ENCODE results near the gene SPOCK2.
"Not testable (repeated sequence)": the region's sequence is repeated elsewhere in the genome, so short reads cannot be mapped to it uniquely, and the experiment has no call there.

The SPOCK2 gene, protein sequence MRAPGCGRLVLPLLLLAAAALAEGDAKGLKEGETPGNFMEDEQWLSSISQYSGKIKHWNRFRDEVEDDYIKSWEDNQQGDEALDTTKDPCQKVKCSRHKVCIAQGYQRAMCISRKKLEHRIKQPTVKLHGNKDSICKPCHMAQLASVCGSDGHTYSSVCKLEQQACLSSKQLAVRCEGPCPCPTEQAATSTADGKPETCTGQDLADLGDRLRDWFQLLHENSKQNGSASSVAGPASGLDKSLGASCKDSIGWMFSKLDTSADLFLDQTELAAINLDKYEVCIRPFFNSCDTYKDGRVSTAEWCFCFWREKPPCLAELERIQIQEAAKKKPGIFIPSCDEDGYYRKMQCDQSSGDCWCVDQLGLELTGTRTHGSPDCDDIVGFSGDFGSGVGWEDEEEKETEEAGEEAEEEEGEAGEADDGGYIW

DNA sequence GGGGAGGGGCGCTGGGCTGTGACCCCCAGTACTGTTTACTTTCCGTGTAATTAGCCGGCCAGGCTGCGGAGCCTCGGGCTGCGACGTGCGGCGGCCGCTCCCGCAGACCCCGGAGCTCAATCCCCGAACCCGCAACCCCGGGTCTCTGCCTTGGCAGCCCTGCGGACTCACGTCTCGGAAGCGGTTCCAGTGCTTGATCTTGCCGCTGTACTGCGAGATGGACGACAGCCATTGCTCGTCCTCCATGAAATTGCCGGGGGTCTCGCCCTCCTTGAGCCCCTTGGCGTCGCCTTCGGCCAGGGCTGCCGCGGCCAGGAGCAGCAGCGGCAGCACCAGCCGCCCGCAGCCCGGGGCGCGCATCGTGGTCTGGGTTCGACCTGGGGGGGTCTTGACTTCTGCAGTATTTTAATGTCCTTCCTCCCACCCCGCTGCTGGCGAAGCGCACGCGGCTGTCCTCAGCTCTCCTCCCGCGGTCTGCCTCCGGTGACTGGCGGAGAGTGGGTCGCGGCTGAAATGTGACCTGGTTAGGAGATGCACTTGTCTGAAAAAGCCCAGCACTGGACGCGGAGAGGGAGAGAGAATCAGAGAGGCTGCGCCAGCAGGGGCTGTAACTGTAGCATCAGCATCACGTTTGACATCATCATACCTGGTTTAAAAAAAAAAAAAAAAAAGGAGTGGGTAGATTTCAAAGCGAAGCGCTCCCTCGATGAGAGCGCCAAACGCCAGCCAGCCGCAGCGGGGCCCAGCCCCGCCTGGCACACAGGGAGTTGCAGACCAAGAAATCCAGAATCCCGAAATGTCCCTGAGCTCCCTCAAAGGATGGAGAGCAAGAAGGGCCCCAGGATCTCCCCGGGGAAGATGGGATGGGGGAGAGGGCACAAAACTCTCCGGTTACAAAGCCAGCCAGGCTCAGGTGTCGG is at the start of gene SPOCK2:
SPOCK2 (minus strand) TSS at position 583 of the 920 bp plus-strand sequence; CDS start at position 360, 223 bp downstream.
- DNase-seq = peak; percentile 74

DNA sequence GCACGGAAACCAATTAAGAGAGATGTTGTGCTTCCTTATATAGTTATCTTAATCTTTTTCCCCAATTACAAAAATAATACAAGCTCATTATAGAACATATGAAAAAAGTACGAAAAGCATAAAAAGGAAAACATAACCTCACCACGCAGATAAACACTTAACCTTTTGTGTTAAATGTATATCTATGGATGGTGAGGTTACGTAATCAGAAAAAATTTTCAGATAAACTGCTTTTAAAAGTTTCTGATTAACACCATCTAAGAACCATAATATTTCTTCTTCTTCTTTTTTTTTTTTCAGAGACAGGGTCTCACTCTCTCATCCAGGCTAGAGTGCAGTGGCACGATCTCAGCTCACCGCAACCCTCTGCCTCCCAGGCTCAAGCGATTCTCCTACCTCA is 49.2 kb upstream of the SPOCK2 start:
- no peak for DNase-seq

DNA sequence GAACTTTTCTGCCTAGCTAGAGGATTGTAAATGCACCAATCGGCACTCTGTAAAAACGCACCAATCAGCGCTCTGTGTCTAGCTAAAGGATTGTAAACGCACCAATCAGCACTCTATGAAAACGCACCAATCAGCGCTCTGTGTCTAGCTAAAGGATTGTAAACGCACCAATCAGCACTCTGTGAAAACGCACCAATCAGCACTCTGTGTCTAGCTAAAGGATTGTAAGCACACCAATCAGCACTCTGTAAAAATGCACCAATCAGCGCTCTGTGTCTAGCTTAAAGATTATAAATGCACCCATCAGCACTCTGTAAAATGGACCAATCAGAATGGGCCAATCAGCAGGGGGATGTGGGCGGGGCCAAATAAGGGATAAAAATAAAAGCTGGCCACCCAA is 47.9 kb upstream of the SPOCK2 start:
- DNase-seq = not testable (repeated sequence)

DNA sequence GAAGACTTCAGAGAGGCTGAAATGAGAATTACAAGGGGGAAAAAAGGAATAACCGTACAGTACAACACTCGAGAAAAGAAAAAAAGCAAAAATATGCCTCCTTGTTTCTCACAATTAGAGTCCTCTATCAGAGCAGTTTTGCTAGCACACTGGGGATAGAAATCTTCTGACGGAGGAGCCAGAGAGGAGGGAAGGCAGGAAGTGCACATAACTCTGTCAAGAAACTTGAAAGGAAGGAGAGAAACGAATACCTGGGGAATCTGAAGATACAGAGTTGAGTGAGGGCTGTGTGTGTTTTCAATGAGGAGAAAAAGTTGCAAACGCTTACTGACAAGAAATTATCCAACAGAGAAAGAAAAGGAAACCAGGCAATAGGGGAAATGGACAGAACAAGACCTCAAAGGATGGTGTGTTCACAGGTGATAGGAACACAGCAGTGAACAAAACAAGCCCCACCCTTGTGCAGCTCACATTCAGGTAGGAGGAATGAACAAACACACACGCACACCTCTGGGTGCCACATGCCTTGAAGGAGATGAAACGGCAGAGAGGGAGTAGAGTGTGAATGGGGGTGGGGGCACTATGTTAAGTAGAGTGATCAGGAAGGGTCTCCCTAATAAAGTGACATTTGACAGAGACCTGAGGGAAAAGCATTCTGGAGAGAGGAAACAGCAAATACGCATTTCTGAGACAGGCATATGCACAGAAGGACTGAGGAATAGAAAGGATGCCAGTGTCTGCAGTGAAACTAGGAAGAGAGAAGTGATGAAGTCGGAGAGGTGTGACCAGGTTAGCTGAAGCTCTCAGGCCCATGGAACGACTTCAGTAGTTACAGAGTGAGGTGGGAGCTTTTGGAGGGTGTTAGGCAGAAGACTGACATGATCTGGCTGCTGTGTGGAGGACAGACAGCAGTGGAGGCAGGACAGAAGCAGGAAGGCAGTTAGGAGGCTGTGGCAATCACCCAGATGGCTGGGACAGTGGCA is 46.7 kb upstream of the SPOCK2 start:
- no peak for DNase-seq

DNA sequence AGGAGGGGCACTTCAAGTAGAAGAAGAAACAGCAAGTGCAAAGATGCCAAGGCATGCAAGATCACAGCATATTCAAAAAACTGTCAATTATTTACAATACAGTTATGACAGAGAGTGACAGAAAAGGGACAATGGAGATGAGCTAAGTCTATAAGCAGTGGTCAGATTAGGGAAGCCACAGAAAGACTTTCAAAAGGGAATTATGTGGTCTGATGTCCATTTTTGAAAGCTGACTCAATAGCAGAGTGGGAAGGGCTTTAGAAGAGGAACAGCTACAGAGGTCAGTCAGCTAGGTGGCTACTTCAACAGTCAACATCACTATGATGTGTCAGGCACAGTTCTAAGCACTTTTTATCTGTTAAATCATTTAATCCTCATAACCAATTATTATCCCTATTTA is 45.2 kb upstream of the SPOCK2 start:
- DNase-seq = no peak

DNA sequence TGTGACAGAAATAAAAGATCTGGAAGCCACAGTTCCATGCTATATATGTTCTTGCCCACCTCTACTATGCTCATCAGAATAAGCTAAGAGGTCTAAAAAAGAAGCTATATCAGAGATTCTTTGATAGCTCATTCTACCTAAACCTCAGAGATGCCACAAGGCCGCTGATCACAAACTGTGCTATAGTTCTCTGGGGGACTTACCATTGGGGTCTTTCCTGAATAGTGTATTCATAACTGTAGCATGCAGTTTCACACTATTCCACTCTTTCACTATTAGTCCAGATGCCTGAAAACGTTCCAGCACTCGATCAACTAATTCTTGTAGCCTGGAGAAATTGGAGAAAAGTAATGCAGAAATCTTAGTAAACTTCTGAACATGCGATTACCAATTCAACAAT is 44.5 kb upstream of the SPOCK2 start:
- DNase-seq = no peak

DNA sequence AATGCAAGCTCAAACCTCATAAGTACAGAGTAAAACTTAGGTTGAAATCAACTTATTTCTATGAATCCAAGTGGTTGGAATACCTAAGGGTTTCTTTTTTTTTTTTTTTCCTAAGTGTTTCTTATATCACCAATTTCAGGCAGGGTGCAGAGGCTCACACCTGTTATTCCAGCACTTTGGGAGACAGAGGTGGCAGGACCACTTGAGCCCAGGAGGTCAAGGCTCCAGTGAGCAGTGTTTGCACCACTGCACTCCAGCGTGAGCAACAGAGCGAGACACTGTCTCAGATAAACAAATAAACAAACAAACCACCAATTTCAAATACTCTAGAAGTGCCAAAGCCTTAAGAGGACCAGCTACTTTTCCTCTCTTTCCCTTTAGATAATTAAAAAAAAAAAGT is 39.2 kb upstream of the SPOCK2 start:
- no peak for DNase-seq

DNA sequence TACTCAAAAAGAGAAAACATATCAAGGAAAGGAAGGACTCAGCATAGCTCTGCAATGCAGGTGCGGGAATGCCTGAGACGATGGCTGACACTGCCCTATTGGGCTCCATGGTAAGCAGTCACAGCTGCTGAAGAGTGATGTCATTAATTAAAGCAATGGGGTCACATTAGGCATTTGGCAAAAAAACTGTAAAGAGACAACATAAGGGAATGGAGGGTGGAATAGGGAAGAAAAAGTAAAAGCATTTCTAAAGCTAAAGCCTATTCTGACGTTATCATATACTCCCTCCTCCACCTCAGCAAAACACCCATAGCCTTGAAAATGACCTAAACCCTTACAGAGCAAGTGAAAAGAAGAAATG is 38.5 kb upstream of the SPOCK2 start:
- no peak for DNase-seq

DNA sequence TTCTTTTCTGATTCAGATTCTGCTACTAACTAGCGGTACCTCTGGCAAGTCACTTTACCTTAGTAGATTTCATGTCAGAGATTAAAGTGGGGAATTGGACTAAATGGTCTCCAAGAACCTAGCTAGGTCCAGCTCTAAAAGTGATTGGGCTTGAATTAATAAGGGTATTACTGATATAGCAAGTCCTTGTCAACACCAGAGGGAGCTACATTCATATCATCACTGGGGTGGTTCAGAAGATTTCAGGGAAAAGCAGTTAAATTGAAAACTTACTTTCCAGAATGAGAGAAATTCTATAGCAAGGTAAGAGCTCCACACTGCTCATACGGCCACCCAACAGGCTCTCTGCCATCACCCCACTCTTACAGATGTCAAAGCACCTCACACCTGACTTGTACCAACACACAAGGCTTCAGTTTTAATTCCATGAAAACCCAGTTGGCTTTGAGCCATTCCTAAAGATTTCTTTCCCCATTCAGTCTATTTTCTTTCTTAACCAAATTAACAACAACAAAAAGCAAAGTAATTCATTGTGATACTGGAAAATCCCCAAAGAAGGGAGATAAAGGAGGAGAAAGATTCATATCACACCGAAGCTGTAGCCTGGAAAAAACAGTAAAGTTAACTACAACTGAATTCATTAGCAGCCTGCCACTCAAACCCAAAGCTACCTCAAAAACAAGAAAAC is 38.0 kb upstream of the SPOCK2 start:
- no peak for DNase-seq

DNA sequence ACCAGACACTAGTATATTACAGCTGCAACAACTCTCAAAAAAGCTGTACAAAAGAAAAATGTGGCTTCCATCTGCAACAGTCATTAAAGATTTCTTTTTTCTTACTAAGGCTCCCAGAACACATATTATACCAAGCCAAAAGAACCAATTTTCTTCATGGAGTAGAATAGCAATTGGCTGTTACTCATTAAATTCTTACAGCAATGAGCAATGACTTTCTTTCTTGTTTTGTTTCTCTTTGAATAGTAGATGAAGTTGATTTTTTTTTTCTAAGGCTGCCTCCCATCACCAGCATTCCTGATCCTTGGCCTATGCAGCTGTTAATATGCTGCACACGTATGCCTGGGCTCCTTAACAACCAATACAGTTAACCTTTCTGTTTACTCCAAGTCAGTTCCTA is 36.6 kb upstream of the SPOCK2 start:
- no peak for DNase-seq

DNA sequence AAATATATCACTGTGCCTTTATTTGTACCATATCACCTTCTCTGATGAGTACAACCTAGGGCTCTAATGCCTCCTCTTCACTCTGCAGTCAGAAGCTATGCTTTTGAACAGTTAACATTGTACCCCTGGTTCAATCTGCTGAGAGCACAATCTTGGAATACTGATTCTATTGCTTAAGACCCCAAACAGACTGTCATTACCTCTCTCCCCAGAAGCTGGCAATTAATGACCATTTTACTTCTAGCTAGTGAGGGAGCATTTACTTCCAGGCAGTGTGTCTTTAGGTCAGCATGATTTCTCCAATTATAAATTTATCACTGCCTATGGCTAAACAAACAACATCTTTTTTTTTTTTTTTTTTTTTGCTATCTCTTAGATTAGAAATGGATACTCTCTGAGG is 36.0 kb upstream of the SPOCK2 start:
- DNase-seq = no peak

DNA sequence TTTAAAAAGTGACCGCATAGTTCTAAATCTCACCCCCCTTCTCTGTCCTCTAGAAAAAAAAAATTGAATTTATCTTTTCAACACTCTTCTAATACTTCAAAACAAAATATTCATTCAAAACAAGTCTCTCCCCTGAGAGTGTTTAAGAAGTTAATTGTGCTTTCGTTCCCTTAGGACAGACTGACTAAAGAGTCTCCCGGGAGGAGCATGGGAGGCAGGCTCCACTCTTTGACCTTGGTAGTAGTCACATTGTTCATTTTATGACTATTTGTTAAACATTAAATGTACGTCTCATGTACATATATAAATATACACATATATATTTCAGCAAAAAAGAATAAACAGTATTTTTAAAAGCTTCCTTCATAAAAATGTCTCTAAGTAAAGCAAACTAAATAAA is 35.3 kb upstream of the SPOCK2 start:
- DNase-seq = no peak

DNA sequence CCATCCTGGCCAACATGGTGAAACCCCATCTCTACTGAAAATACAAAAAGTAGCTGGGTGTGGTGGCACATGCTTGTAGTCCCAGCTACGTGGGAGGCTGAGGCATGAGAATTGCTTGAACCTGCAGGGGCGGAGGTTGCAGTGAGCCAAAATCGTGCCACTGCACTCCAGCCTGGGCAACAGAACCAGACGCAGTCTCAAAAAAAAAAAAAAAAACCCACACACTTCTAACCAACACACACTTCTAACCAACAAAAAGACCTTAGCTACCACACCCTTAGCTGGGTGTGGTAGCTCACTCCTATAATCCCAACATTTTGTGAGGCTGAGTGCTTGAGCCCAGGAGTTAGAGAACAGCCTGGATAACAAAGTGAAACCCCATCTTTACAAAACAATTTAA is 33.9 kb upstream of the SPOCK2 start:
- DNase-seq = no peak

DNA sequence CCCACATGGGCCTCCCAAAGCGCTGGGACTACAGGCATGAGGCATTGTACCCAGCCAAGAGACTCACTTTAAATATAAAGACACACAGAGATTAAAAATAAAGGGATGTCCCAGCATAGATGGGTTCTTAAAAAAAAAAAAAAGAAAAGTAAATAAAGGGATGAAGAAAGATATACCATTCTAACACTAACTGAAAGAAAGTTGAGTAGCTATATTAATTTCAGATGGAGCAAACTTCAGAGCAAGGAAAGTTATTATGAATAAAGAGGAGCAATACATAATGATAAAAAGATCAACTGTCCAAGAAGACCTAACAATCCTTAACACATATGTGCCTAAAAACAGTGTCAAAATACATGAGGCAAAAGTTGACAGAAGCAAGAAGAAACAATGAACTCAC is 33.0 kb upstream of the SPOCK2 start:
- no peak for DNase-seq

DNA sequence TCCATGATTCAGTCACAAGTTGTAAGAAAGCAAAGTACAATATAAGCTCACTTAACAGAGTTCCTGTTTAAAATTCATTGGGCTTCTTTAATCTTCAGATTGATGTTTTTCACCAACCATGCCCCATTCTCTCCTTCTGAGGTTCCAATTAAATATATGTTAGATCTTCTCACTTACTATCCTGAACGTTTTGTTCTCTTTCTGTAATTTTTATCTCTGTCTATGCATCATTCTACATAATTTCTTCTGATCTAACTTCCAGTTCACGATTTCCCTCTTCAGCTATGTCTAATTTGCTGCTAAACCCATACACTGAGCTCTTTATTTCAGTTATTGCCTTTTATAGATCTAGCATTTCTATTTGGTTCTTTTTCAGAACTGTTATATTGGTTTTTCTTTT is 28.0 kb upstream of the SPOCK2 start:
- DNase-seq = no peak

DNA sequence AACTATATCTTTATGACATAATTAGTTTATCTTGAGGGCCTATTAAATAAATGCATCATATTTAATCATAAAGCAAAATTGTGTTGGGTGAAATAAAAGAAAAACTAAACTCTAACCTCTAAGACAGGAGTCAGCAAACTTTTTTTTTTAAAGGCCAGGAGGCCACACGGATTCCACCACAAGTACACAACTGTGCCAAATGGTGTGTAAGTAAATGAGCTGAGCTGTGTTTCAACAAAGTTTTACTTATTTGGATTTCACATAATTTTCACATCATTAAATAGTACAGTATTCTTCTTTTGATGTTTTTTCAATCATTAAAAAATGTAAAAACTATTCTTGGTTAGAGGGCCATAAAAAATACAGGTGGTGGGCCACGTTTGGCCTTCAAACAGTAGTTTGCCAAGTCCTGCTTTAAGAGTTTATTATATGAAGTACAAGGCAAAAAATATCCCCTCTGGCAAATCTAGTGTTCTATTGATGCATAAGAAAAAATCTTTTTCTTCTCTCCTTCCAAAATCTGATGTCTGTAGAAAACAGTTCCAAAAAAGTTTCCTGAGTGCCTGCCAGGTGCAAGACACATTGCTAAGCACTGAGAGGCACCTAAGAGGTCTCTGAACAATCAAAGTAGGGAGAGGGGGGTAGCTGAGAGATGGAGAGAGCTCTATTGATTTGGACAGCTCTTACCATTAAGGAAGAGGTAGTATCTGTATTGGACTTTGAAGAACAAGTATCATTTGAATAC is 26.5 kb upstream of the SPOCK2 start:
- no peak for DNase-seq

DNA sequence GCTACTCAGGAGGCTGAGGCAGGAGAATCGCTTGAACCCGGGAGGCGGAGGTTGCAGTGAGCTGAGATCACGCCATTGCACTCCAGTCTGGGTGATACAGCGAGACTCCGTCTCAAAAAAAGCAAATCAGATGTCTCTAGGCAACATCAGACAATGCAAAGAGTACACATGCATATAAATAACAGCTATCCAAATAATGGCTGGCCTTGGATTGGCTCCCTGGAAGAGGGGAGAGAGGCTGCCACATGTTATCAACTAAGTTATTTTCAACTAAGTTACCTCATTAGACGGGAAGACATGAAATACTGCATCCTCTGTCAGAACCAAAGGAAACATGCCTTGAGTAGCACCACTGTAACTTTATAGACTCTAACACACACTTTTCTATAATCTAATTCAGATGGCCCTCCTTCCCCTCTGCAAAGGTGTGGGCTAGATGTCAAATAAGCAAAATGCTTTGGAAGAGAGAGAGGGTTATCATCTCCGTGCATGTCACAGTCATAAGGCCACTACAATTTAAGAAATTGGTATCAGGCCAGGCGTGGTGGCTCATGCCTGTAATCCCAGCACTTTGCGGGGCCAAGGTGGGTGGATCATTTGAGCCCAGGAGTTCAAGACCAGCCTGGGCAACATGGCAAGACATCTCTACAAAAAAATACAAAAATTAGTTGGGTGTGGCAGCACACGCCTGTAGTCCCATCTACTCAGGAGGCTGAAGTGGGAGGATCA is 22.5 kb upstream of the SPOCK2 start:
- no peak for DNase-seq

DNA sequence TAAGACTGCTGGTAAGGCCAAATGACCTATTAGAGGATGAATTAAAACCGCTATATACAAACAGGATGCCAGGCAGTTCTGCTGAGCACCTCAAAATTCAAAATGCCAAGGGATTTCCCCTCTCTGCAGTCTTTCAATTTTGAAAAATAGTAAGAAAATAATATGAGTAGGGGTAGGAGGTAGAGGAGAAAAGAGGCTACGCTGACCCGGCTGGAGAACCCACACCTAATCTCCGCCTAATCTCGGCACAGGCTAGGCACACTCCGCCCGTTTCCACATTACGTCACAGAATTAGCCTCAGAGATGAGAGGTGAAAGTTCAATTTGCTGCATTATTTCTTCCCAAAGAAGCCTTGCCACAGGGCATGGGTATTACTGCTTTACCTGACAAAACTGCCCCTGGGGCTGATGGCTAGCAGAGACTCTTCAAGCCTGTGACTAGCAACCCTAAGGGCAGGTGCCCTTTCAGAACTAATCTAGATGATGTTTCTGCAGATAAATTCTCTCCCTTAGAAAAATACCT is 21.3 kb upstream of the SPOCK2 start:
- DNase-seq = no peak

DNA sequence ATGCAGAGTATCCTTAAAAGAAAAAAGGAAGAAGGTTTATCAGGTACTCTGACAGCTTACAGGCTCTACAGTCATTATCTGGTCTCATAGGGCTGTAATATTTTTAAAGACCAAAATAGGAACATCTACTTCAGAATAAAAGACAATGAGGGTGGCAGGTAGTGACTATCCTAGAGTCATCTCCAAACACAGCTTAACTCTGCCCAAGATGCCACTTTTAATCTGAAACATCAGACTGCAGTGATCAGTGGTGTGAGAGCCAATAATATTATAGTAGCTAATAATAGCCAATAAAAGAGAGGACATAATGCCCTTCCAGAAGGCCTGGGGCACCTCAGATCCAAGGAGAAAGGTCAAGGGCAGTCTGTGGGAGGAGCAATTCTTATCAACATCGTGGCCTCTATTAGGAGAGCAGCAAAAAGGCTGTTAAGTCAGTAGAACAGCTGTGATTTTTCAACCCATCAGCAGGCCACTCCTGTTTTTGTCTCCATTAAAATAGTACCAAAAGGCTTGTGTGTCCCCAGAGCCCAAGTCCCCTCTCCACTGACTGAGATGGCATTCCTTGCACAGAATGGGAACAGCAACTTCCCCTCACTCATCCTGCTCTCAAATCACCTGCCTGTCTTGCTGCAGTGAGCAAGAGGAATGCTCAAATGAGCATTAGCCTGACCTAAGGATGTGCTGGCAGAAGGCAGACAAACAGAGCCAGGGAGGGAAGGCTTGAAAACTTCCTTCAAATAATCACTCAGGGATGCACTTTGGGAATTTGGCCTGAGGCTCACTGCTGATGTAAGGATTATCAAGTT is 20.7 kb upstream of the SPOCK2 start:
- DNase-seq = no peak

DNA sequence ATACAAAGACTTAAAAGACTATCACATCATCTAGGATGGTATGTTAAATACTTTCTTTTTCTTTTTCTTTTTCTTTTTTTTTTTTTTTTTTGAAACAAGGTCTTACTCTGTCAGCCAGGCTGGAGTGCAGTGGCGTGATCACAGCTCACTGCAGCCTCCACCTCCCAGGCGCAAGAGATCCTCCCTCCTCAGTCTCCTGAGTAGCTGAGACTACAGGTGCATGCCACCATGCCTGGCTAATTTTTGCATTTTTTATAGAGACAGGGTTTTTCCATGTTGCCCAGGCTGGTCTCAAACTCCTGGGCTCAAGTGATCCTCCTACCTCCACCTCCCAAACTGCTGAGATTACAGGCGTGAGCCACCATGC is 19.6 kb upstream of the SPOCK2 start:
- DNase-seq = not testable (repeated sequence)
